Fibroblast of peridontal ligament (primary cell): ENCODE results near the gene BROX.

Experiments used
- DNase-seq: peaks from one replicate; pipeline ENCODE4 v3.0.0-alpha.2; 2010; ENCODE audit errors: extremely low read depth

BROX gene

GRCh38 chr1:222777977-222778376 is 65.6 kb downstream of the BROX start:
- DNase-seq = peak; percentile 38

GRCh38 chr1:222781251-222781650 is 68.9 kb downstream of the BROX start:
- DNase-seq = no peak

DNA sequence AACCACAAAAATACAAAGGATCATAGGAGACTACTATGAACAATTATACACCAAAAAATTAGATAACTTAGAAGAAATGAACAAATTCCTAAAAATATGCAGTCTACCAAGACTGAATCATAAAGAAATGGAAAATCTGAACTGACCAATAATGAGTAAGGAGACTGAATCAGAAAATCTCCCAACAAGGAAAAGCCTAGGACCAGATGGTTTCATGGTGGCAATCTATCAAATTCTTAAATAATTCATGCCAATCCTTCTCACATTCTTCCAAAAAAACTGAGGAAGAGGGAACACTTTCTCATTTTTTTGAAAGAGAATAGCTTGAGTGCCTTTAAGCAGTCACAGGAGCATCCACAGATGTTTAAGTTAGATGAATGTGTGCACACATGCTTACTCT is 70.7 kb downstream of the BROX start:
- DNase-seq = no peak

DNA sequence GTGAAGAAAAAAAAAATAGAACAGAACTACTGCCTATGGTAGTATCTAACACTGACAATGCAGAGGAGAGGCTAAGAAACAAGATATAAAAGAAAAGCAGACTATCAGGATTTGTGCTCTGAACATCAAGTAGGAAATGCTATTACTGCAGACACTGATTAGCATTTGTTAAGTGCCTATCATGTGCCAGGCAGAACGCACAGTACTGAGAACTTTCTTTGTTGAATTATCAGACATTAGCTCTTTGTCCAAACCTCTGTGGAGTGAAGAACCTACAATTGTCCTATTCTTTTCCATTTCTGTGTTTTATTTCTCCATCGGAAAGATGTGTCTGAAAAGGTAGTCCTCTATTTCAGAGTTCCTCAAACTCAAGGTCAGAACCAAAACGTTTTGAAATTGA is 72.0 kb downstream of the BROX start:
- DNase-seq = no peak
